Lower lobe of right lung (tissue), 2 donors: Measurements from ENCODE around the gene RASGRF2. TPM values are rescaled to one million over a fixed set of nuclear protein-coding genes. Genes with fewer than 3 reads are reported as not detected.

Experiments
- ATAC-seq, 2 donors: fragments of 200-7000 bp; cut with Tn5 transposase; one replicate each; pipeline ENCODE4 v1.9.1; 2020 to 2022; ENCODE audit warnings: mild to moderate bottlenecking in 2 of 2, moderate library complexity in 2 of 2
- DNase-seq: peaks from one replicate; pipeline ENCODE4 v3.0.0-alpha.2; 2020
- H3K27ac ChIP-seq: fragments of 200-600 bp; one replicate; pipeline ENCODE4 v1.8.0; 2022
- H3K27me3 ChIP-seq: fragments of 200-600 bp; one replicate; pipeline ENCODE4 v1.8.0; 2022; ENCODE audit warnings: low read depth
- H3K36me3 ChIP-seq: fragments of 200-600 bp; one replicate; pipeline ENCODE4 v1.8.0; 2022; ENCODE audit warnings: mild to moderate bottlenecking
- H3K4me1 ChIP-seq: fragments of 200-600 bp; one replicate; pipeline ENCODE4 v1.8.0; 2022
- H3K4me3 ChIP-seq: fragments of 200-600 bp; one replicate; pipeline ENCODE4 v1.8.0; 2022; ENCODE audit warnings: mild to moderate bottlenecking
- H3K9me3 ChIP-seq: fragments of 200-600 bp; one replicate; pipeline ENCODE4 v1.8.0; 2022
- CTCF ChIP-seq: fragments of 200-600 bp; IDR thresholded peaks from one replicate; pipeline ENCODE4 v1.8.0; 2022; ENCODE audit warnings: antibody characterized with exemption, mild to moderate bottlenecking
- intact Hi-C: fragments of 100-400 bp; cut with DNase I; formaldehyde crosslinking; loops from one replicate; pipeline ENCODE4 v1.11.0; 2022
- total RNA-seq: library from RNA; stranded (reverse); fragmentation: NEBNext Ultra II Directional; extraction: Animal tissue kit (Norgen Biotek cat#: 25700); gene quantifications from one replicate; pipeline ENCODE4 v1.2.1, GENCODE V29; 2021
- donor health status: DM: no; HTN: yes; CAD: no; lungs with severe emphysema.

RASGRF2 gene
- total RNA-seq, 1 donor from 2014 or later: 6.7 TPM

- DNase-seq: no peak
Observed at GRCh38 chr5:80934751-80935150, 25.4 kb upstream of the RASGRF2 start.

GRCh38 chr5:80935811-80936385 is 24.3 kb upstream of the RASGRF2 start:
- Histone ChIP-seq H3K36me3 (no peaks in the 10 kb centered on the region), H3K27ac (no peak overlapping the region), H3K9me3 (no peaks in the 10 kb centered on the region), H3K27me3 (no peaks in the 10 kb centered on the region), H3K4me3 (no peak overlapping the region), H3K4me1 (no peaks in the 10 kb centered on the region)
- ATAC-seq (no peak), DNase-seq (no peak)
- TF ChIP-seq CTCF: no peak
- intact Hi-C loops: no loop called here

More at GRCh38 chr5:80934751-80935150, 25.4 kb upstream of the RASGRF2 start:
- ATAC-seq: no peak
- H3K4me1 ChIP-seq: no peaks in the 10 kb centered on the region
- intact Hi-C loops: no loop called here
- TF ChIP-seq CTCF: no peak
- H3K9me3 ChIP-seq: no peaks in the 10 kb centered on the region
- H3K27ac ChIP-seq: no peak overlapping the region
- H3K36me3 ChIP-seq: no peaks in the 10 kb centered on the region
- no peak overlapping the region for H3K4me3 ChIP-seq
- no peaks in the 10 kb centered on the region for H3K27me3 ChIP-seq

- intact Hi-C loops: no loop called here
- H3K9me3 ChIP-seq: no peaks in the 10 kb centered on the region
- H3K36me3 ChIP-seq: no peaks in the 10 kb centered on the region
- H3K27ac ChIP-seq: no peak overlapping the region
- no peaks in the 10 kb centered on the region for H3K4me1 ChIP-seq
- ATAC-seq (no peak), DNase-seq (no peak)
- TF ChIP-seq CTCF: no peak
- no peaks in the 10 kb centered on the region for H3K27me3 ChIP-seq
- no peak overlapping the region for H3K4me3 ChIP-seq
Observed at GRCh38 chr5:80936881-80937280, 23.3 kb upstream of the RASGRF2 start.

GRCh38 chr5:80937584-80938356 is 22.4 kb upstream of the RASGRF2 start:
- Histone ChIP-seq H3K4me1 (no peaks in the 10 kb centered on the region), H3K27me3 (no peaks in the 10 kb centered on the region), H3K27ac (no peak overlapping the region), H3K36me3 (no peaks in the 10 kb centered on the region), H3K4me3 (no peak overlapping the region), H3K9me3 (no peaks in the 10 kb centered on the region)
- no peak for DNase-seq
- TF ChIP-seq CTCF: no peak
- intact Hi-C loops: no loop called here
- no peak for ATAC-seq

- no peak overlapping the region for H3K4me3 ChIP-seq
- ATAC-seq (no peak), DNase-seq (no peak)
- no peaks in the 10 kb centered on the region for H3K36me3 ChIP-seq
- no peaks in the 10 kb centered on the region for H3K9me3 ChIP-seq
- H3K4me1 ChIP-seq: no peaks in the 10 kb centered on the region
- H3K27ac ChIP-seq: no peak overlapping the region
- H3K27me3 ChIP-seq: no peaks in the 10 kb centered on the region
- no peak for TF ChIP-seq CTCF
- intact Hi-C loops: no loop called here
Observed at GRCh38 chr5:80941496-80941895, 18.7 kb upstream of the RASGRF2 start.
